ENCODE results near the gene TMPRSS11A. TPM values are rescaled to one million over a fixed set of nuclear protein-coding genes. Genes with fewer than 3 reads are reported as not detected.

TMPRSS11A gene
- total and polyA plus RNA-seq, 9 donors: not detected

DNA sequence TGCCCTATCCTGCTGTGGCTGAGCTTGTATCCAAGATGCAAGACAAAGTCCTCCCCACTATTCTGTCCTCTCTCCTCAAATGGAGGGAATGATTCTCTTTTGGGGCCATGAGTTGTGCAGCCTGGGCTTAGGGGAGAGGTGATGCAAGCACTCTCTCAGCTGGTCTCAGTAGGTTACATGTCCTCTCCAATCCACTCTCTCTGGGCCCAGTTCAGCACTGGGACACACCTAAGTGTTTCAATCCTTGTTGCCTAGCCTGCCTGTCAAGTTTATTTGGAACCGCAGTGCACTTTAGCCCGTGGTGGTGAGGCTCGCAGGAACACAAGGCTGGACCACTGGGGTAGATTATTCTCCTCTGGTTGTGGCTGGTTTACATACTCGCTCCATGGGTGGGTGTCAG is 55.6 kb downstream of the TMPRSS11A start:
- no peaks in the 10 kb centered on the region for H3K27me3 ChIP-seq

DNA sequence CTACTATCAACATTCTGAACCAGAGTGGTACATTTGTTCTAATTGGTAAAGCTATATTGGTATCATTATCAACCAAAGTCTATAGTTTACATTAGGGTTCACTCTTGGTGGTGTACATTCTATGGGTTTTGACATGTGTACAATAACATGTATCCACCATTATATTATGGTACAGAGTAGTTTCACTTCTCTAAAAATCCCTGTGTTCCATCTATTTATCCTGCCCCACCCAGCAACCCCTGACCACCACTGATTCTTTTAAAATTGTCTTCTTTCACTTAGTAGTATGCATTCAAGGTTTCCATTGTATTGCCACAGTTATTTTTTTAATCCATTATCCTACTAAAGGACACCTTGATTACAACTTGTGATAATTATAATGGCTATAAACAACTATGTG is 64.2 kb downstream of the TMPRSS11A start:
- Histone ChIP-seq H3K27me3 (no peaks in the 10 kb centered on the region), H3K4me3 (no peak overlapping the region), H3K36me3 (no peaks in the 10 kb centered on the region), H3K4me1 (ENCODE audit: insufficient read depth) (no peaks in the 10 kb centered on the region), H3K27ac (no peak overlapping the region), H3K9me3 (no peaks in the 10 kb centered on the region)
- intact Hi-C loops (cut with DNase I): no loop called here
- TF ChIP-seq EP300 (IDR thresholded peaks at IDR 0.05): no peak
- TF ChIP-seq, protein P1, sequence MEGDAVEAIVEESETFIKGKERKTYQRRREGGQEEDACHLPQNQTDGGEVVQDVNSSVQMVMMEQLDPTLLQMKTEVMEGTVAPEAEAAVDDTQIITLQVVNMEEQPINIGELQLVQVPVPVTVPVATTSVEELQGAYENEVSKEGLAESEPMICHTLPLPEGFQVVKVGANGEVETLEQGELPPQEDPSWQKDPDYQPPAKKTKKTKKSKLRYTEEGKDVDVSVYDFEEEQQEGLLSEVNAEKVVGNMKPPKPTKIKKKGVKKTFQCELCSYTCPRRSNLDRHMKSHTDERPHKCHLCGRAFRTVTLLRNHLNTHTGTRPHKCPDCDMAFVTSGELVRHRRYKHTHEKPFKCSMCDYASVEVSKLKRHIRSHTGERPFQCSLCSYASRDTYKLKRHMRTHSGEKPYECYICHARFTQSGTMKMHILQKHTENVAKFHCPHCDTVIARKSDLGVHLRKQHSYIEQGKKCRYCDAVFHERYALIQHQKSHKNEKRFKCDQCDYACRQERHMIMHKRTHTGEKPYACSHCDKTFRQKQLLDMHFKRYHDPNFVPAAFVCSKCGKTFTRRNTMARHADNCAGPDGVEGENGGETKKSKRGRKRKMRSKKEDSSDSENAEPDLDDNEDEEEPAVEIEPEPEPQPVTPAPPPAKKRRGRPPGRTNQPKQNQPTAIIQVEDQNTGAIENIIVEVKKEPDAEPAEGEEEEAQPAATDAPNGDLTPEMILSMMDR (IDR thresholded peaks at IDR 0.05): no peak
- no peak for TF ChIP-seq POLR2A (IDR thresholded peaks at IDR 0.05)
- DNase-seq: no peak

More for the DNA sequence above, 55.6 kb downstream of the TMPRSS11A start:
- Histone ChIP-seq H3K9me3 (no peaks in the 10 kb centered on the region), H3K36me3 (no peaks in the 10 kb centered on the region), H3K4me1 (ENCODE audit: insufficient read depth) (no peaks in the 10 kb centered on the region), H3K27ac (no peak overlapping the region), H3K4me3 (no peak overlapping the region)
- intact Hi-C loops (cut with DNase I): no loop called here
- WGBS, 3 donors: 94 to 95% (median 94%) methylated on average over 4 of the region's 4 CpGs
- no peak for TF ChIP-seq POLR2A (IDR thresholded peaks at IDR 0.05)
- no peak for TF ChIP-seq EP300 (IDR thresholded peaks at IDR 0.05)
- TF ChIP-seq, protein P1 (IDR thresholded peaks at IDR 0.05): no peak
- DNase-seq: no peak

DNA sequence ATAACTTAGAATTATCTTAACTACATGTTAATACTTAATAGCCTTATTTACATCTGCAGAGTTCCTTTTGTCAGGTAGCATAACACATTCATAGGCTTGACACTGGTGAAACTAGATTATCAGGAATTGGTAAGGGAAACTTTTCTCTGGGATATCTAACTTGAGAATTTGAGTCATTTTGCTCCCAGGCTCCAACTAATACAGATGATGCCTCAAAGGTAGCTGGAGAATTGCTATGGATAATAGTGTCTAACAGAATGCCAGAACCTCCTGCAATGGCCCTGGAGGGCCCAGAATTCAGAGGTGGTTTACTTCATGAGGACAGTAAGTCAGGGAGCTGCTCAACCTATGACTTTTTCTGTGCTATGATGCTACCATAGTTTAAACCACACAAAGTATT is 65.6 kb downstream of the TMPRSS11A start:
- no peak for TF ChIP-seq EP300 (IDR thresholded peaks at IDR 0.05)
- TF ChIP-seq, protein P1 (IDR thresholded peaks at IDR 0.05): no peak
- Histone ChIP-seq H3K4me3 (no peak overlapping the region), H3K27me3 (no peaks in the 10 kb centered on the region), H3K4me1 (ENCODE audit: insufficient read depth) (no peaks in the 10 kb centered on the region), H3K27ac (no peak overlapping the region), H3K9me3 (no peaks in the 10 kb centered on the region), H3K36me3 (no peaks in the 10 kb centered on the region)
- intact Hi-C loops (cut with DNase I): no loop called here
- DNase-seq: no peak

DNA sequence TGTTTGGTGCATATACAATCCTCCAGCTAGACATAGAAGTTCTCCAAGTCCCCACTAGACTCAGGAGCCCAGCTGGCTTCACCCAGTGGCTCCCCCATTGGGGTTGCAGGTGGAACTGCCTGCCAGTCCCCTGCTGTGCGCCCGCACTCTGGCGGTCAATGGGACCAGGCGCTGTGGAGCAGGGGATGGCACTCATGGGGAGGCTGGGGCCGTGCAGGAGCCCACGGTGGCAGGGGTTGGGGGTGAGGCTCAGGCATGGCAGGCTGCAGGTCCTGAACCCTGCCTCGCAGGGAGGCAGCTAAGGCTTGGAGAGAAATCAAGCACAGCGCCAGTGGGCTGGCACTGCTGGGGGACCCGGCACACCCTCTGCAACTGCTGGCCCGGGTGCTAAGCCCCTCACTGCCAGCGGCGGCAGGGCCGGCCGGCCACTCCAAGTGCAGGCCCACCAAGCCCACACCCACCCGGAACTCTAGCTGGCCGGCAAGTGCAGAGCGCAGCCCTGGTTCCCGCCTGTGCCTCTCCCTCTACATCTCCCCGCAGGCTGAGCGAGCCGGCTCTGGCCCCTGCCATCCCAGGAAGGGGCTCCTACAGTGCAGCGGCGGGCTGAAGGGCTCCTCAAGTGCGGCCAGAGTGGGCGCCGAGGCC is 66.8 kb downstream of the TMPRSS11A start:
- DNase-seq: no peak
- WGBS, 3 donors: 95 to 98% (median 97%) methylated on average over 18 to 26 of the region's 26 CpGs
- H3K27ac ChIP-seq: no peak overlapping the region
- TF ChIP-seq POLR2A (IDR thresholded peaks at IDR 0.05) (no peak), EP300 (IDR thresholded peaks at IDR 0.05) (no peak)
- TF ChIP-seq, protein P1 (IDR thresholded peaks at IDR 0.05): no peak
- no peak overlapping the region for H3K4me3 ChIP-seq
- H3K4me1 ChIP-seq (ENCODE audit: insufficient read depth): no peaks in the 10 kb centered on the region
- no peaks in the 10 kb centered on the region for H3K9me3 ChIP-seq
- no peaks in the 10 kb centered on the region for H3K27me3 ChIP-seq
- intact Hi-C loops (cut with DNase I): no loop called here
- no peaks in the 10 kb centered on the region for H3K36me3 ChIP-seq
